CD4-positive, alpha-beta T cell (primary cell): ENCODE results near the gene RBM38. TPM values are rescaled to one million over a fixed set of nuclear protein-coding genes. Genes with fewer than 3 reads are reported as not detected.
A peak's percentile ranks its signal among the peaks of the same experiment; 100 is the strongest.

Source experiments
- ATAC-seq: fragments of 200-7000 bp; cut with Tn5 transposase; one replicate; pipeline ENCODE4 v1.10.0; 2022; ENCODE audit warnings: mild to moderate bottlenecking; ENCODE audit not compliant: poor library complexity
- CTCF ChIA-PET: fragments of 350-600 bp; sonication (Branson Sonifier 250); formaldehyde crosslinking; loops from one replicate; lab custom pipeline; 2021; ENCODE audit warnings: antibody characterized with exemption, inconsistent platforms; lab: Charles Lee
- POLR2A ChIA-PET: fragments of 350-600 bp; sonication (Branson Sonifier 250); formaldehyde crosslinking; loops from one replicate; lab custom pipeline; 2021; ENCODE audit warnings: antibody characterized with exemption, inconsistent platforms; lab: Charles Lee
- DNase-seq, 14 experiments: peaks; one replicate each; pipeline ENCODE4 v3.0.0-alpha.2; 2013 to 2020; ENCODE audit warnings: mixed read lengths in 2 of 14
- H3K27ac ChIP-seq, 2 donors: one replicate each; pipeline versions ENCODE4 v1.5.1 to v1.7.0; 2013; ENCODE audit warnings: low read length in 2 of 2, low read depth in 1 of 2, mild to moderate bottlenecking in 1 of 2
- H3K27me3 ChIP-seq, 2 experiments: 1 replicate in 1 of 2; 2 replicates in 1 of 2; pipeline versions ENCODE4 v1.6.1 to v1.7.0; 2013; ENCODE audit warnings: low read length in 2 of 2, control low read depth in 1 of 2, mild to moderate bottlenecking in 1 of 2, moderate library complexity in 1 of 2; ENCODE audit not compliant: insufficient read depth in 2 of 2, control insufficient read depth in 1 of 2
- H3K36me3 ChIP-seq: one replicate; pipeline ENCODE4 v1.6.1; 2013; ENCODE audit warnings: low read length, control low read depth; ENCODE audit not compliant: insufficient read depth
- H3K4me1 ChIP-seq: one replicate; pipeline ENCODE4 v1.6.1; 2013; ENCODE audit warnings: low read length, control low read depth; ENCODE audit not compliant: insufficient read depth
- H3K4me3 ChIP-seq: one replicate; pipeline ENCODE4 v1.5.1; 2013; ENCODE audit warnings: mild to moderate bottlenecking, low read length, moderate library complexity
- H3K9me3 ChIP-seq, 2 experiments: 1 replicate in 1 of 2; 2 replicates in 1 of 2; pipeline versions ENCODE4 v1.6.1 to v1.7.0; 2013; ENCODE audit warnings: low read length in 2 of 2, mild to moderate bottlenecking in 2 of 2, control low read depth in 1 of 2, moderate library complexity in 1 of 2; ENCODE audit not compliant: control insufficient read depth in 1 of 2, insufficient read depth in 1 of 2
- H3K27ac Mint-ChIP-seq: one replicate; pipeline ENCODE4 v1.8.0; 2020; ENCODE audit warnings: mixed read lengths
- H3K27me3 Mint-ChIP-seq: one replicate; pipeline ENCODE4 v1.8.0; 2021; ENCODE audit warnings: mixed read lengths
- H3K36me3 Mint-ChIP-seq: one replicate; pipeline ENCODE4 v1.8.0; 2021; ENCODE audit warnings: low read depth, mixed read lengths
- H3K4me1 Mint-ChIP-seq: one replicate; pipeline ENCODE4 v1.8.0; 2021; ENCODE audit warnings: low read depth, mixed read lengths
- H3K4me3 Mint-ChIP-seq: one replicate; pipeline ENCODE4 v1.8.0; 2020; ENCODE audit warnings: mild to moderate bottlenecking, mixed read lengths
- H3K9me3 Mint-ChIP-seq: one replicate; pipeline ENCODE4 v1.8.0; 2020; ENCODE audit warnings: mixed read lengths
- intact Hi-C, 2 experiments: fragments of 100-400 bp; cut with DNase I in 1 of 2; cut with micrococcal nuclease in 1 of 2; formaldehyde crosslinking; loops; one replicate each; pipeline versions ENCODE4 v1.15.1 to v1.9.0; 2023 to 2025; cut with DNase I, micrococcal nuclease
- total RNA-seq, 174 experiments: library from RNA in 2 of 174; stranded (reverse) in 2 of 174; gene quantifications; one replicate each; pipeline ENCODE4 v1.2.3 and lab custom pipeline; 2021 to 2026
- TF ChIP-seq, protein P1 (sequence below): fragments of 200-600 bp; IDR thresholded peaks from one replicate; pipeline ENCODE4 v1.8.0; 2022; ENCODE audit warnings: antibody characterized with exemption, mild to moderate bottlenecking

The RBM38 gene
- total RNA-seq, 2 experiments from 2014 or later = 604 to 645 TPM

DNA sequence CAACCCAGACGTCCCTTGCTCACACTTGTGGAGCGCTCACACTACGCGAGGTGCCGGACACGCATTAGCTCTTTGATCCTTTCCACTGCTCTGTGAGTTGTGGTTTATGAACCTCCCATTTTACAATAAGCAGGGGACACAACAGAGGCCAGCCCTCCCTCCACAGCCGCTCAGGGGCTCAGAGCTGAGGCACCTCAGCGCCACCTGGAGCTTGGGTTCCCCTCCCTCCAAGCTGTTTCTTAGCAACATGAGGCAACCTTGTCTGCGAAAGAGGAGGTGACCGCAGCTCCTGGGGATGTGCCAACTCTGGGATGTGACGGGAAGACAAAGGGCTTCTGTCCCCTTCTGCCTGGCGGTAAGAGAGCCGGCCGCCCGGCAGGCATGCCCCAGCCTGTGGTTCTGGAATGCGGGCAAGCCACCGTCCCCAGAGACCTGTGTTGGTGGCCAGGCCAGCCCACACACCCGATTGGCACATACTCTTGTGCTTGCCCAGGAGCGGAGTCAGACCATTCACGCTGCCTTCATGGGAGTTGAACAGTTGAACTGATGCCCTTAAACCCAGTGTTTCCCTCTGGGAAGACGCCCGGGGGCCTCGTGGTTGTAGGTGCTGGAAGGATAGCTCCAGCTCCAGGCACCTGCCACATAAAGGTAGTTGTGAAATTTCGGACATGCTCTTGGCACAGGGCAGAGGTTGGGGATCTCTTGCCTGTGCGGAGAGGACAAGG is 44.5 kb downstream of the RBM38 start:
- no peaks in the 10 kb centered on the region for H3K27me3 ChIP-seq
- no peaks in the 10 kb centered on the region for H3K36me3 Mint-ChIP-seq
- ChIA-PET CTCF (interaction anchor here (1.0 to 1.8 kb wide), 5 partner anchors 17 to 1215 kb away, joined by 3 to 10 read pairs (median 5); no protein-coding TSS in a partner anchor), POLR2A (interaction anchor here (1.0 to 6.0 kb wide), 6 partner anchors 15 to 44 kb away, joined by 3 to 150 read pairs (median 5); partner anchors contain the start of gene RBM38)
- peak overlapping the region; percentile 88 for H3K27ac Mint-ChIP-seq
- DNase-seq (peak; percentile 10 to 72 (median 38)), ATAC-seq (peak; percentile 37)
- H3K27ac ChIP-seq = peak overlapping the region in 1 of 2 donors; percentile 22
- peak overlapping the region; percentile 67 for H3K4me3 Mint-ChIP-seq
- H3K4me1 ChIP-seq = peaks cover 65% of the 10 kb centered on the region
- no peaks in the 10 kb centered on the region for H3K9me3 Mint-ChIP-seq
- peaks cover 0 to 11% of the 10 kb centered on the region in 2 experiments for H3K9me3 ChIP-seq
- TF ChIP-seq, protein P1, sequence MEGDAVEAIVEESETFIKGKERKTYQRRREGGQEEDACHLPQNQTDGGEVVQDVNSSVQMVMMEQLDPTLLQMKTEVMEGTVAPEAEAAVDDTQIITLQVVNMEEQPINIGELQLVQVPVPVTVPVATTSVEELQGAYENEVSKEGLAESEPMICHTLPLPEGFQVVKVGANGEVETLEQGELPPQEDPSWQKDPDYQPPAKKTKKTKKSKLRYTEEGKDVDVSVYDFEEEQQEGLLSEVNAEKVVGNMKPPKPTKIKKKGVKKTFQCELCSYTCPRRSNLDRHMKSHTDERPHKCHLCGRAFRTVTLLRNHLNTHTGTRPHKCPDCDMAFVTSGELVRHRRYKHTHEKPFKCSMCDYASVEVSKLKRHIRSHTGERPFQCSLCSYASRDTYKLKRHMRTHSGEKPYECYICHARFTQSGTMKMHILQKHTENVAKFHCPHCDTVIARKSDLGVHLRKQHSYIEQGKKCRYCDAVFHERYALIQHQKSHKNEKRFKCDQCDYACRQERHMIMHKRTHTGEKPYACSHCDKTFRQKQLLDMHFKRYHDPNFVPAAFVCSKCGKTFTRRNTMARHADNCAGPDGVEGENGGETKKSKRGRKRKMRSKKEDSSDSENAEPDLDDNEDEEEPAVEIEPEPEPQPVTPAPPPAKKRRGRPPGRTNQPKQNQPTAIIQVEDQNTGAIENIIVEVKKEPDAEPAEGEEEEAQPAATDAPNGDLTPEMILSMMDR = no peak
- no peaks in the 10 kb centered on the region for H3K36me3 ChIP-seq
- intact Hi-C loops = loop anchor here in 1 of 2 experiments (2.0 to 5.0 kb wide), 3 partner anchors 45 to 57 kb away; partner anchors contain the start of gene RBM38
- H3K4me3 ChIP-seq = no peak overlapping the region
- peaks cover 62% of the 10 kb centered on the region for H3K4me1 Mint-ChIP-seq
- no peaks in the 10 kb centered on the region for H3K27me3 Mint-ChIP-seq

DNA sequence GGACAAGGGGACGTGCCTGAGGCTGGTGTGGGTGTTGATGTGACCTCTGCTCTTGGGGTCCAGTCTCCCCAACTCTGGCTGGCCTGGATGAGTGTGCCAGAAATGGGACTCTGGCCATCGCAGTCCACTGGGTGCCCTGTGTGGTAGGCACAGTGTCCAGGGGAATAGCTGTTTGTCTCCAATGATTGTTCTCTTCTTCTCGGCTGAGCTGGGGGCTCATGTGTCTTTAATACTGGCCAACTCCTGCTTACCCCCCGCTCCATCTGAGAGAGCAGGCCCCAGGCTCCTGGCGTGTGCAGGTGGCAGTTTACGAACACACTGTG is 45.0 kb downstream of the RBM38 start:
- H3K4me1 ChIP-seq = peaks cover 60% of the 10 kb centered on the region
- Mint-ChIP-seq H3K4me1 (peaks cover 58% of the 10 kb centered on the region), H3K27me3 (no peaks in the 10 kb centered on the region), H3K27ac (peak overlapping the region; percentile 88), H3K36me3 (no peaks in the 10 kb centered on the region), H3K9me3 (no peaks in the 10 kb centered on the region), H3K4me3 (peak overlapping the region; percentile 30)
- TF ChIP-seq, protein P1 = no peak
- intact Hi-C loops = loop anchor here in 1 of 2 experiments (5.0 kb wide), 1 partner anchor 56 kb away; no protein-coding TSS in a partner anchor
- CTCF ChIA-PET = interaction anchor here (1.0 to 1.8 kb wide), 2 partner anchors 47 to 1214 kb away, joined by 3 to 10 read pairs; no protein-coding TSS in a partner anchor
- POLR2A ChIA-PET = interaction anchor here (1.0 to 6.0 kb wide), 5 partner anchors 14 to 45 kb away, joined by 3 to 150 read pairs (median 6); partner anchors contain the start of gene RBM38
- ATAC-seq = no peak
- no peak overlapping the region for H3K27ac ChIP-seq
- H3K4me3 ChIP-seq = no peak overlapping the region
- peaks cover 0 to 11% of the 10 kb centered on the region in 2 experiments for H3K9me3 ChIP-seq
- DNase-seq = no peak
- H3K27me3 ChIP-seq = no peaks in the 10 kb centered on the region
- no peaks in the 10 kb centered on the region for H3K36me3 ChIP-seq

DNA sequence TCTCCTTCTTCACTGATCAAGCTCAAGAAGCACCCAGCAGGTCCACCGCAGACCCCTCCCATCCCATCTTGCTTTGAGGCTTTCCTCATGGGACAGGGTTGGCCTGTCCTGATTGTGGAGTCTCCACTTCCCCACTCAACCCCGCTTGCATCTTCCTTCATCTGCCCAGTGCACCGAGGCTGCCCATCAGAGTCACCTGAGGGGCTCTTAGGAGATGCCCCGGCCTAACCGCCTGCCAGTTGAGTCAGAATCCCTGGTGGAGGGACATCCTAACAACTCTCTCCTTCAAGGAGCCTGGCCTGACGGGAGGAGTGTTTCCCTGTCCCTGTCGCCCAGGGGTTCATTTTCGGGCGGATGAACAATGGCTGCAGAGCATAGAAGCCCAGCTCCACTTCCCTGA is 46.1 kb downstream of the RBM38 start:
- TF ChIP-seq, protein P1 = no peak
- no peaks in the 10 kb centered on the region for H3K36me3 ChIP-seq
- no peaks in the 10 kb centered on the region for H3K27me3 ChIP-seq
- Mint-ChIP-seq H3K4me3 (no peak overlapping the region), H3K9me3 (no peaks in the 10 kb centered on the region), H3K4me1 (peaks cover 47% of the 10 kb centered on the region), H3K27me3 (no peaks in the 10 kb centered on the region), H3K27ac (no peak overlapping the region), H3K36me3 (no peaks in the 10 kb centered on the region)
- DNase-seq = no peak
- H3K4me3 ChIP-seq = no peak overlapping the region
- ATAC-seq = no peak
- POLR2A ChIA-PET = no interaction called here
- no peak overlapping the region for H3K27ac ChIP-seq
- peaks cover 0 to 11% of the 10 kb centered on the region in 2 experiments for H3K9me3 ChIP-seq
- intact Hi-C loops = loop anchor here in 1 of 2 experiments (5.0 kb wide), 1 partner anchor 55 kb away; no protein-coding TSS in a partner anchor
- CTCF ChIA-PET = no interaction called here
- peaks cover 49% of the 10 kb centered on the region for H3K4me1 ChIP-seq
